Measurements from ENCODE around the gene OXSR1.

OXSR1 gene

DNA sequence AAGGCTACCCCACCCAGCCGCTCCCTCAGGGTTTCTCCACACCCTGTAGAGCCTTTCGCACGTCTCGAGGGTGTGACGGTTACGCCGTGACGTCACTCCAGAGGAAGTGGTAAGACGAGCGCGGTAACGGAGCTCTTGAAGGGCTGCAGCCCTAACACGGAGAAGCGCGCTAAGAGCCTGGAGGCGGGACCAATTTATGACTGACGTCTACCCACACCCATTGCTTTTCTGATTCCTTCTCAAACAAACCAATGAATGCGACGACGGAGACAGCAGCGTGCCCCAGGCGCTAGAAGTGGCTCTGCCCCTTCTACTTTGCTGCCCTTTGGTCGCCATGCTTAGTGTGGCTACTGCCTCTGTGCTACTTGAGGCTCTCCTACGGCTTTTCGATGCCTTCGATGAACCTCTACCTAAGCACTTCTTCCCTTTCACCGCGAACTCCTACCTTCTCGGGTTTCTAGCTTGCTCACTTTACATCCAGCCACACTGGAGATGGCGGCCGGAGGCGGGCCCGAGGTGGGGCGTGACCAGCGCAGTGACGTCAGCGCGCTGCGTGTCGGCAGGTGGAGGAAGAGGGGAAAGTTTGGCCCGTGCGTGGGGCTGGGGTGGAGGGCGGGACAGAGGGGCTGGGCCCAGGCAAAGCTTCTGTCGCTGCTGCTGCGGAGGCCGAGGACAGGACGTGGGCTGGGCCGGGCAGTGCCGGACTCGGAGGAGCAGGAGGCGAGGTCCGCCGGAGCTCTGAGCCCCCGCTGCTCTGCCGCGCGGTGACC is at the start of gene OXSR1:
TSS of gene OXSR1 (plus strand) at position 586 of the 770 bp plus-strand sequence. CDS start 340 bp downstream, outside the sequence.
- peak; percentile 83 for DNase-seq

- no peak for DNase-seq
These were observed 49.5 kb upstream of the OXSR1 start for GRCh38 chr3:38115645-38116427.

- no peak for DNase-seq
These were observed 48.7 kb upstream of the OXSR1 start for GRCh38 chr3:38116471-38117162.

DNA sequence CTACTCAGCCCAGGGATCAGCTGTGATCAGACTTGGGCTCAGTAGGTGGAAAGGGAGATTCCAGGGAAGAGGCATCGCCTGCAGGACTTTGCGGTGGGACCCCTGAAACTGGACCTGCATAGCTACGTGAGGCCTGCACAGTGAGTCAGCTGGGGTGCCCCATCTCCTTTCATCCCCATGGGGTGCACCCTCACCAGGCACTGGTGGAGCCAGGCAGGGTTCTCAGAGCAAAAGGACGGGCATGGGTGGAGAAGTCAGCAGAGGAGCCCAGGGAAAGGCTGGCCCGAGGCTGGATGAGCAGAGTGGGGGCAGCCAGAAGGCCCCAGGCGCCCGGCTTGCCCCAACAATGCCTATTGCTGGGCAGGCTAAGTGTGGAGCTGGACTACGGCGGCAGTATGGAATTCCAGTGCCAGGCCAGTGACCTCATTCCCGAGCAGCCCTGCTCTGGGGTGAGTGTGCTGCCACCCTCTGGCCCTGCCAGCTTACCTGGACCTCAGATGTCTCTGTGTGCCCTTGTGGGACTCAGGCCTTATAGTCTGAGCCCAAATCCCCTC is 48.1 kb upstream of the OXSR1 start:
- no peak for DNase-seq

GRCh38 chr3:38117748-38118420 is 47.5 kb upstream of the OXSR1 start:
- no peak for DNase-seq

GRCh38 chr3:38118421-38119247 is 46.7 kb upstream of the OXSR1 start:
- DNase-seq = no peak

DNA sequence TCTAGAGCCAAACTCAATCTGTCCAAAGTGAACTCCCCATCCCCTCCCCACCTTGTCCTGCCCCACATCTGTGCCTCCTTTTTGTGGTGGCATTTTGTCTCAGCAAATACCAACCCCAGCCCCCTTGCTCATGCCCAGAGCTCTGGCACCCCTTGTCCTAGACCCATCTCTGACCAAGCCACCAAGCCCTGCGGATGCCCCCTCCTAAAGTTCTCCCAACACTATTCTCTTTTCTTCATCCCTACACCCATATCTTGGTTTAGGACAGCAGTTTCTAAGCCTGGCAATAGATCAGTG is 46.1 kb upstream of the OXSR1 start:
- DNase-seq = no peak

- DNase-seq = no peak
These were observed 45.3 kb upstream of the OXSR1 start for GRCh38 chr3:38119821-38120692.

GRCh38 chr3:38120693-38121450 is 44.5 kb upstream of the OXSR1 start:
- no peak for DNase-seq

- DNase-seq = no peak
These were observed 43.9 kb upstream of the OXSR1 start for GRCh38 chr3:38121451-38121831.

DNA sequence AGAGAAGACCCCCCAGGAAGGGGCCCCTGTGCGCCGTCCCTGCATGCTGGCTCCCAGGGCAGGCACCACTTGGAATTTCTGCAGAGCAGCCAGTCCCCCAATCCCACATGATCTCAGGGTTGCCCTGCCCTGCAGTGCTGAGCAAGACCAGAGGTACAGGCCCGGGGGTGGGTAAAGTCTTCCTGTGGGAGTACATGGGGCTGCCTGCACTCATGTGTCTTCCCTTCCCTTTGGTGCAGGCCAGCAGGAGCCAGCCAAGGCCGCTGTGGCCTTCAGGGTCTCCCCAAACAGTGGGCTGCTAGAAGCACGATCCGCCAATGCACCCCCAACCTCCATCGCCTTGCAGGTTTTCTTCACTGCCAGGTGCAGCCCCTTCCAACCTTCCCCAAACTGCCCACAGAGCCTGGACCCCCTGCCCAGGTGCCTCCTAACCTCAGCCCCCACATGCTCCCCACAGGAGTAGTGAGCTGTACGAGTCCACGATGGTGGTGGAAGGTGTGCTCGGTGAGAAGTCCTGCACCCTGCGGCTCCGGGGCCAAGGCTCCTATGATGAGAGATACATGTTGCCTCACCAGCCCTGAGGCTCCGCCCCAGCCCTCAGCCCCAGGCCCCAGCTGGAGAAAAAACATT is 43.4 kb upstream of the OXSR1 start:
- no peak for DNase-seq

DNA sequence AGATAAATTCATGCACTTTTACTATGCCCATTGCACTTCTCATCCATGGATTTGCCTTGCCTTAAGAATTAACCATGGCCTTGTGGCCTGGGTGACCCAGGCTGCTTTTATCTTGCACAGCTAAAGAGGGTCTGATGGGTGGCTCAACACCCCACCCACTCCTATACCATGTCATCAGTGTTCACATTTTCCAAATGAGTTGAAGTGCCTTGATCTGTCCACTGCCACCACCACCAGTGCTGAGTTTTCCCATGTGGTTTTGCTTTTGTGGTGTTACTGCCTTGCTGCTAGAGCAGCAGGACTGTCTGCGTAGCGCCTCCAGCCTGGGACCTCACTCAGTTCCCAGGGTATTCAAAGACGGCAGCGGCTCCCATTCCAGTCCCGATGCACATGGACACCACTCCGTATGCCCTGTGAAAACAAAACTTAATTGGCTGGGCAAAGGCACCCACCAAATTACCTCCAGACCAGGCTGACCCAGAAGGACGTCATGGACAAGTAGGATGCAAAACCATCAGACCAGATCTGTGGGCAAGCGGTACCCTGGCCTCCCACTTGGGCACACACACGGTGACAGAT is 42.5 kb upstream of the OXSR1 start:
- no peak for DNase-seq

DNA sequence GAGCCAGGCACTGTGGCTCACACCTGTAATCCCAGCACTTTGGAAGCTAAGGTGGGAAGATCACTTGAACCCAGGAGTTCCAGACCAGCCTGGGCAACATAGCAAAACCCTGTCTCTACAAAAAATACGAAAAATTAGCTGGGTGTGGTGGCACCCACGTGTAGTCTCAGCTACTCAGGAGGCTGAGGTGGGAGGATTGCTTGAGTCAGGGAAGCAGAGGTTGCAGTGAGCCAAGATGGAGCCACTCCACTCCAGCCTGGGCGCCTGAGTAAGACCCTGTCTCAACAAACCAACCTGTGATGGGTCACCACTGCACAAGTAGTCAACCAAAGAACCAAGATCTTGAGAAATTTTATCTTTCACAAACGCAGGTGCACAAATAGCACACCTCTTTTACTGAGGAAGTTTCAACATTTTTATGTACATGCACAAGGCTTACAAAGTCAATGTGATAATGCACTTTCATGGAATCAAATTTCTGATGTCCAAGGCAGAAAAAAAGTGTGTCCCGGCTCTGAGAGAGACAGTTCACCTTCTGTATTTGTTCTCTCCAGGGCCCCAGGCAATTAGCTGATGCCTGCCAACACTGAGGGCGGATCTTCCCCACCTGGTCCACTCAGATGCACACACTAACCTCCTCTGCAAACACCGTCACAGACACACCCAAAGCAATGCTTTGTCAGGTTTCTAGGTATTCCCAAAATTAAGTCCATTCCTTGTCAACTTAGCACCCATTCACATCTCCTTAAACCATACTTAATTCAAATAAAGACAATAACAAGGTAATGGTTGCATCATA is 40.8 kb upstream of the OXSR1 start:
- no peak for DNase-seq

GRCh38 chr3:38125305-38126120 is 39.8 kb upstream of the OXSR1 start:
- no peak for DNase-seq

- DNase-seq = no peak
These were observed 39.0 kb upstream of the OXSR1 start for GRCh38 chr3:38126121-38126892.

DNA sequence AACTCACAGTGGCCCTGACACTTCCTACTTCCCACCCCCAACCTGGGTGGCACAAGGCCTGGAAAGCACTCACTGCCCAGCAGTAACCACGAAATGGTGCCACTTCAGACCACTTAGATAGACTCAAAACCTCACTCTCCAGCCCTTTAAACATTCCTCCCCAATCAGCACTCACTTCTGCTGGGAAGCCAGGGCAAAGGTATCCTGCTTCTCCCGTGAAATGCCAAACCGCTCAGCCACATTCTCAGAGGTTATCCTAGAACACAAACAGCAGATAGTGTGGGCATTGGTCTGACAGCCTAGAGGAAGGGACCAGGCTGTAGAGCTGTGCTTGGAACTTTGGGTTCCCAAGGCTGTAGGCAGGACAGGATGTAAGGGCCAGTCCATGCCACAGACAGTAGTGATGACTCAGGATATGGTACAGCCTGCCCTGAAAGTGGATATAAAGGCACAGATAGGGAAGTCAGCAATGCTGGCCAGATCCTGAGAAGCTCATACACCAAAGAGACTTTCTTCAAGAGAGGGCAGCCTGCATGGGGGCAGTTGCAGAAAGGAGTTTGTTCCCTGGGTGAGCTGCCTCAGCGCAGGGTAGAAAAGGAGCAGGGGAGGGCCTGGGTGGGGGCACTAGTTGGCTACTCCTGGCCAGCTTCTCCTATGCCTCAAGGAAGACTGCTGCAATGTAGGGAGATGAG is 37.6 kb upstream of the OXSR1 start:
- DNase-seq = no peak
